HepG2 (cell line): ENCODE results near the gene FGFR4.

Experiments
- HNRNPL ChIP-seq: fragments of 200-400 bp; formaldehyde crosslinking; IDR thresholded peaks from 2 replicates; pipeline ENCODE4 v1.6.1; 2017; ENCODE audit warnings: mild to moderate bottlenecking, low read depth, low read length
- PHF8 ChIP-seq: sonication (generic); formaldehyde crosslinking; IDR thresholded peaks from 2 replicates; pipeline ENCODE4 v1.5.0; 2020; ENCODE audit warnings: missing genetic modification reagents
- POLR2A ChIP-seq, 2 experiments: IDR thresholded peaks; 2 replicates each; pipeline ENCODE4 v1.6.1; 2011; ENCODE audit warnings: low read depth in 2 of 2, low read length in 2 of 2, mild to moderate bottlenecking in 1 of 2, moderate library complexity in 1 of 2; ENCODE audit not compliant: insufficient read depth in 1 of 2
- ZFX ChIP-seq: sonication (generic); formaldehyde crosslinking; IDR thresholded peaks from 2 replicates; pipeline ENCODE4 v1.4.0; 2020; ENCODE audit warnings: mild to moderate bottlenecking, low read depth, missing genetic modification reagents, moderate library complexity
- ZNF274 ChIP-seq: sonication (generic); formaldehyde crosslinking; IDR thresholded peaks from 2 replicates; pipeline ENCODE4 v1.5.1; 2020; ENCODE audit warnings: mild to moderate bottlenecking, missing genetic modification reagents

DNA sequence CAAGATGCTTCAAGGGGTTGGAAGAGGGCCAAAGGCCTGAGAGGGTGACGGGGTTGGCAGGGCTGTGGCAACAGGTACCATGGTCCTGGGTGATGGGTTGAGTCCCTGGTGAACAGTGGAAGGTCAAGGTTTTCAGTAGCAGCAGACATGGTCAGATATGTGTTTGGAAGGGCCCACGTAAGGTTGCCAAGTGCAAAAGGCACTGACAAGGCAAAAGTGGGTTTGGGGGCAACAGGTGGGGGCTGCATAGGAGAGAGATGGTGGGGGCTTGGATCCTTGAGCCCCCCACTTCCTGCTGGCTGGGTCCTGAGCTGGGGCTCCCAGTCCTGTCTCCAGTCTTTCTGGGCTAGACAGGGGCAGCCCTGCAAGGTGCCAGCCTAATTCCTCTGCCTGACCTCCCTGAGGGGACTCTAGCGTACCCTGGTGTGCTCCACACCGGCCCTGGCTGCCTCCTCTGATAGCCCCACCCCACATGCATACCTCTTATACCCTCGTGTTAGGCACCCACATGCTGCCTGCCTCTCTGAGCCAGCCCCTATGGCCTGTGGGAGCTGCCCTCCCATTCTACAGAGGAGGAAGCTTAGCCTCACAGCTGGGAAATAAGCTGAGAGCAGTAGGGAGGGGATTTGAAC, 26.0 kb downstream of the FGFR4 start:
- TF ChIP-seq HNRNPL (no peak), PHF8 (CRISPR knock-in tag) (no peak), ZNF274 (CRISPR knock-in tag) (no peak), POLR2A (IDR thresholded peaks at IDR 0.05; ENCODE audit: insufficient read depth in 1 of 2, low read depth in 2 of 2, low read length in 2 of 2) (no peak), ZFX (CRISPR knock-in tag) (no peak)
